Parathyroid adenoma (tissue), 2 donors: ENCODE results near the gene RPL32.
"Not testable (repeated sequence)": the region's sequence is repeated elsewhere in the genome, so short reads cannot be mapped to it uniquely, and the experiment has no call there.

Source experiments
- H2AFZ ChIP-seq: fragments of 300-600 bp; sonication (generic); one replicate; pipeline ENCODE4 v1.7.0; 2017; ENCODE audit warnings: antibody characterized with exemption, mild to moderate bottlenecking
- H3K27ac ChIP-seq: fragments of 300-600 bp; sonication (generic); one replicate; pipeline ENCODE4 v1.7.0; 2017
- H3K27me3 ChIP-seq: fragments of 300-600 bp; sonication (generic); one replicate; pipeline ENCODE4 v1.7.0; 2017; ENCODE audit warnings: low read length; ENCODE audit not compliant: control insufficient read depth, insufficient read depth
- H3K36me3 ChIP-seq: fragments of 300-600 bp; sonication (generic); one replicate; pipeline ENCODE4 v1.7.0; 2017; ENCODE audit warnings: low read length; ENCODE audit not compliant: control insufficient read depth, insufficient read depth
- H3K4me1 ChIP-seq: fragments of 300-600 bp; sonication (generic); one replicate; pipeline ENCODE4 v1.7.0; 2017; ENCODE audit warnings: control low read depth
- H3K4me2 ChIP-seq: fragments of 300-600 bp; sonication (generic); one replicate; pipeline ENCODE4 v1.7.0; 2017; ENCODE audit warnings: low read length
- H3K4me3 ChIP-seq: fragments of 300-600 bp; sonication (generic); one replicate; pipeline ENCODE4 v1.7.0; 2017; ENCODE audit warnings: low read depth, low read length
- H3K79me2 ChIP-seq: fragments of 300-600 bp; sonication (generic); one replicate; pipeline ENCODE4 v1.7.0; 2017; ENCODE audit warnings: control low read depth
- H3K9ac ChIP-seq: fragments of 300-600 bp; sonication (generic); one replicate; pipeline ENCODE4 v1.7.0; 2017; ENCODE audit warnings: mild to moderate bottlenecking
- H3K9me3 ChIP-seq: fragments of 300-600 bp; sonication (generic); one replicate; pipeline ENCODE4 v1.7.0; 2017; ENCODE audit warnings: low read length; ENCODE audit not compliant: control insufficient read depth
- CTCF ChIP-seq: fragments of 300-600 bp; sonication (generic); IDR thresholded peaks from one replicate; pipeline ENCODE4 v1.7.0; 2017; ENCODE audit warnings: antibody characterized with exemption, mild to moderate bottlenecking
- donor health status: primary hyperparathyroidism.

RPL32 gene

GRCh38 chr3:12842469-12842868 is 1.1 kb upstream of the RPL32 start:
- no peak overlapping the region for H3K4me3 ChIP-seq
- H3K79me2 ChIP-seq = peaks cover 27% of the 10 kb centered on the region
- no peaks in the 10 kb centered on the region for H3K9me3 ChIP-seq
- no peak for TF ChIP-seq CTCF
- H2AFZ ChIP-seq = no peak overlapping the region
- no peak overlapping the region for H3K27ac ChIP-seq
- H3K9ac ChIP-seq = no peak overlapping the region
- H3K27me3 ChIP-seq = no peaks in the 10 kb centered on the region
- peaks cover 20% of the 10 kb centered on the region for H3K4me1 ChIP-seq
- H3K36me3 ChIP-seq = no peaks in the 10 kb centered on the region
- no peak overlapping the region for H3K4me2 ChIP-seq

DNA sequence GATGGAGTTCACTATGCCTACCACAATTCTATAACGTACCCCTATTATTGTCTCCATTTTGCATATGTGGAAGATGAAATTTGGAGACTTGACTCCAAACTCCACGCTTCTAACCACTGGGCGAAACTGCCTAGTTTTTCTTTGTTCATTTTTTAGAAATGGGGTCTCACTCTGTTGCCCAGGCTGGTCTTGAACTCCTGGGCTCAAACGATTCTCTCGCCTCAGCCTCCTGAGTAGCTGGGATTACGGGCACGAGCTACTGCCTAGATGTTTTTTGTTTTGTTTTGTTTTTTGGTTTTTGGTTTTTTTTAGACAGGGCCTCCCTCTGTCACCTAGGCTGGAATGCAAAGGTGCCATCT is 584 bp upstream of the RPL32 start:
- peak overlapping the region; percentile 65 for H3K4me3 ChIP-seq
- H3K27ac ChIP-seq = peak overlapping the region; percentile 98
- no peak overlapping the region for H3K9ac ChIP-seq

GRCh38 chr3:12840591-12841148 is 695 bp downstream of the RPL32 start:
- peak overlapping the region; percentile 89 for H3K4me2 ChIP-seq
- no peaks in the 10 kb centered on the region for H3K9me3 ChIP-seq
- TF ChIP-seq CTCF = no peak
- peak overlapping the region; percentile 65 for H3K4me3 ChIP-seq
- H3K27me3 ChIP-seq = no peaks in the 10 kb centered on the region
- peak overlapping the region; percentile 10 for H3K9ac ChIP-seq
- peaks cover 27% of the 10 kb centered on the region for H3K79me2 ChIP-seq
- peak overlapping the region; percentile 98 for H3K27ac ChIP-seq
- peak overlapping the region; percentile 98 for H2AFZ ChIP-seq
- peaks cover 20% of the 10 kb centered on the region for H3K4me1 ChIP-seq
- H3K36me3 ChIP-seq = no peaks in the 10 kb centered on the region

More for the DNA sequence above, 584 bp upstream of the RPL32 start:
- Histone ChIP-seq H3K79me2 (peaks cover 27% of the 10 kb centered on the region), H3K36me3 (no peaks in the 10 kb centered on the region), H2AFZ (peak overlapping the region; percentile 98), H3K9me3 (no peaks in the 10 kb centered on the region), H3K27me3 (no peaks in the 10 kb centered on the region), H3K4me1 (peaks cover 20% of the 10 kb centered on the region), H3K4me2 (peak overlapping the region; percentile 89)
- TF ChIP-seq CTCF = no peak

DNA sequence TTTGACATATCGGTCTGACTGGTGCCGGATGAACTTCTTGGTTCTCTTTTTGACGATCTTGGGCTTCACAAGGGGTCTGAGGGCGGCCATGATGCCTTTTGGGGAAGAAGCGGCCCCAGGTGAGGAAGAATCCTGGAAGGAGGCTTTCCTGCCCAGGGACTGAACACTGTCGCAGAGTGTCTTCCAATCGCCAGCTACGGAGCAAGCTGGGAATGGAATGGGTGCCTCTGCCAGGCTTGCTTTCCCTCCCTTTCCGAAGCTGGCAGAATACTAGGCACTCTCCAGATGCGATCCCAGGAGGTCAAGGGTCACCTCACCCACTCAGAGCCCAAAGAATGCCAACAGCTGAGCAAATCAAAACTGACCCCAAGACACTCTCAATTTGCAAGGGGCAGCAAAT is 1.2 kb downstream of the RPL32 start:
- not testable (repeated sequence) for H3K36me3 ChIP-seq, H2AFZ ChIP-seq, H3K9ac ChIP-seq, H3K9me3 ChIP-seq, H3K27me3 ChIP-seq
- Histone ChIP-seq H3K4me3 (peak overlapping the region; percentile 65), H3K4me2 (peak overlapping the region; percentile 89), H3K4me1 (peaks cover 20% of the 10 kb centered on the region), H3K27ac (peak overlapping the region; percentile 98), H3K79me2 (peaks cover 27% of the 10 kb centered on the region)

DNA sequence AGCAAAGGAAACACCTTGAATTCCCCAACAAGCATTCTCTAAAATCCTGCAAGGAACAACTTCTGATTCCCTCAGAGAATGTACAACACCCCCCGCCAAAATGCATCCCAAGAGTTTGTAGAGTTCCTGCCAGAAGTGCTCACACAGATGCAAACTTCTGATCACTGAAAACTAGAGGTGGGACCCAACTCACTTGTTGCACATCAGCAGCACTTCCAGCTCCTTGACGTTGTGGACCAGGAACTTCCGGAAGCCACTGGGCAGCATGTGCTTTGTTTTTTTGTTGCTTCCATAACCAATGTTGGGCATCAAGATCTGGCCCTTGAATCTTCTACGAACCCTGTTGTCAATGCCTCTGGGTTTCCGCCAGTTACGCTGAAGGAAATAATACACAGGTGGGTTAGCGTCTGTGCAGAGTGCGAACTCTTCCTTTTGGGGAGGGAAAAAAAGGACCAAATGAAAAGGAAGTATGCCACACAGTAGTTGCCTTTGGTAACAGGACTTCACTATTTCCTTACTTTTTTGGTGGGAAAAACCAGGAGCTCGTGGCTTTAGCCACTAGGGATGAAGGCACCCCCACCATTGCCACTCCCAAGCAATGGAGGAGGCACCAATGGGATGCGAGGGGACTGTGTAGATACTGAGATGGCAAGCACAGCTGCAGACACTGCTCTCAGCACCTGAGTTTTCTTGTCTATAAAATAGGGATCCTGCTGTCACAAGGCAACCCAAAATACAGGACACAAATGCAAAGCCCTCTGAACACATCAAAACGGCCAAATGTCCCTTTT is 2.0 kb downstream of the RPL32 start:
- Histone ChIP-seq H3K79me2 (peaks cover 27% of the 10 kb centered on the region), H3K9ac (no peak overlapping the region), H2AFZ (no peak overlapping the region), H3K4me3 (no peak overlapping the region), H3K4me1 (peaks cover 20% of the 10 kb centered on the region), H3K9me3 (no peaks in the 10 kb centered on the region), H3K36me3 (no peaks in the 10 kb centered on the region), H3K4me2 (peak overlapping the region; percentile 89), H3K27me3 (no peaks in the 10 kb centered on the region), H3K27ac (no peak overlapping the region)
- TF ChIP-seq CTCF = no peak
